T-helper 1 cell treated with Interleukin-12 subunit alpha and Interleukin-12 subunit beta and Interleukin-4 antibody, amounts not matched to agents 30 μg/mL and 1 μg/mL, for 36 hours (primary cell): ENCODE data around the gene OVCH2.
"Not testable (repeated sequence)": the region's sequence is repeated elsewhere in the genome, so short reads cannot be mapped to it uniquely, and the experiment has no call there.

ENCODE experiments used
- H3K27ac Mint-ChIP-seq: one replicate; pipeline ENCODE4 v1.8.0; 2021; ENCODE audit warnings: mild to moderate bottlenecking, mixed read lengths
- H3K27me3 Mint-ChIP-seq: one replicate; pipeline ENCODE4 v1.8.0; 2021; ENCODE audit warnings: low read depth, mixed read lengths
- H3K36me3 Mint-ChIP-seq: one replicate; pipeline ENCODE4 v1.8.0; 2021; ENCODE audit warnings: low read depth, mixed read lengths
- H3K4me1 Mint-ChIP-seq: one replicate; pipeline ENCODE4 v1.8.0; 2021; ENCODE audit warnings: low read depth, mixed read lengths
- H3K4me3 Mint-ChIP-seq: one replicate; pipeline ENCODE4 v1.8.0; 2021; ENCODE audit warnings: mild to moderate bottlenecking, moderate library complexity, mixed read lengths
- H3K9me3 Mint-ChIP-seq: one replicate; pipeline ENCODE4 v1.8.0; 2021; ENCODE audit warnings: mixed read lengths

Gene OVCH2

GRCh38 chr11:7706377-7706776 is at the start of gene OVCH2:
Gene OVCH2 (minus strand): TSS chr11:7706477. CDS start chr11:7706394, 83 bp downstream.
- no peaks in the 10 kb centered on the region for H3K9me3 Mint-ChIP-seq
- no peak within 1 kb of the TSS for H3K4me3 Mint-ChIP-seq
- H3K27ac Mint-ChIP-seq, result no peak within 1 kb of the TSS
- H3K27me3 Mint-ChIP-seq, result peaks cover 10% of the 10 kb centered on the region
- H3K4me1 Mint-ChIP-seq, result no peaks in the 10 kb centered on the region
- no peaks in the 10 kb centered on the region for H3K36me3 Mint-ChIP-seq

- Mint-ChIP-seq H3K9me3 (no peaks in the 10 kb centered on the region), H3K4me3 (no peak overlapping the region), H3K27ac (no peak overlapping the region), H3K27me3 (no peaks in the 10 kb centered on the region), H3K4me1 (no peaks in the 10 kb centered on the region), H3K36me3 (no peaks in the 10 kb centered on the region)
Measured at GRCh38 chr11:7749456-7749855, 43.2 kb upstream of the OVCH2 start.

GRCh38 chr11:7734767-7735166 is 28.5 kb upstream of the OVCH2 start:
- not testable (repeated sequence) for H3K27ac Mint-ChIP-seq, H3K36me3 Mint-ChIP-seq, H3K4me1 Mint-ChIP-seq, H3K27me3 Mint-ChIP-seq, H3K4me3 Mint-ChIP-seq, H3K9me3 Mint-ChIP-seq

- Mint-ChIP-seq H3K4me1 (no peaks in the 10 kb centered on the region), H3K36me3 (no peaks in the 10 kb centered on the region), H3K4me3 (no peak overlapping the region), H3K9me3 (no peaks in the 10 kb centered on the region), H3K27me3 (no peaks in the 10 kb centered on the region), H3K27ac (no peak overlapping the region)
Measured at GRCh38 chr11:7714786-7715185, 8.5 kb upstream of the OVCH2 start.

GRCh38 chr11:7703740-7704139 is 2.5 kb downstream of the OVCH2 start:
- Mint-ChIP-seq H3K4me1 (no peaks in the 10 kb centered on the region), H3K36me3 (no peaks in the 10 kb centered on the region), H3K27me3 (peaks cover 19% of the 10 kb centered on the region), H3K9me3 (no peaks in the 10 kb centered on the region), H3K4me3 (no peak overlapping the region), H3K27ac (no peak overlapping the region)

GRCh38 chr11:7696424-7696823 is 9.9 kb downstream of the OVCH2 start:
- Mint-ChIP-seq H3K9me3 (no peaks in the 10 kb centered on the region), H3K27me3 (peaks cover 33% of the 10 kb centered on the region), H3K36me3 (no peaks in the 10 kb centered on the region), H3K27ac (no peak overlapping the region), H3K4me1 (no peaks in the 10 kb centered on the region), H3K4me3 (no peak overlapping the region)

- Mint-ChIP-seq H3K36me3 (no peaks in the 10 kb centered on the region), H3K9me3 (no peaks in the 10 kb centered on the region), H3K27me3 (peaks cover 25% of the 10 kb centered on the region), H3K4me1 (no peaks in the 10 kb centered on the region), H3K27ac (no peak overlapping the region), H3K4me3 (no peak overlapping the region)
Measured at GRCh38 chr11:7694235-7694634, 12.0 kb downstream of the OVCH2 start.

GRCh38 chr11:7692426-7692825 is 13.9 kb downstream of the OVCH2 start:
- Mint-ChIP-seq H3K27ac (no peak overlapping the region), H3K9me3 (no peaks in the 10 kb centered on the region), H3K4me1 (no peaks in the 10 kb centered on the region), H3K27me3 (peaks cover 28% of the 10 kb centered on the region), H3K4me3 (no peak overlapping the region), H3K36me3 (no peaks in the 10 kb centered on the region)

- Mint-ChIP-seq H3K4me1 (no peaks in the 10 kb centered on the region), H3K36me3 (no peaks in the 10 kb centered on the region), H3K27me3 (peaks cover 28% of the 10 kb centered on the region), H3K9me3 (no peaks in the 10 kb centered on the region), H3K27ac (no peak overlapping the region), H3K4me3 (no peak overlapping the region)
Measured at GRCh38 chr11:7691759-7692350, 14.4 kb downstream of the OVCH2 start.

GRCh38 chr11:7690648-7691047 is 15.6 kb downstream of the OVCH2 start:
- H3K4me3 Mint-ChIP-seq, result no peak overlapping the region
- no peaks in the 10 kb centered on the region for H3K36me3 Mint-ChIP-seq
- peaks cover 28% of the 10 kb centered on the region for H3K27me3 Mint-ChIP-seq
- no peaks in the 10 kb centered on the region for H3K9me3 Mint-ChIP-seq
- H3K27ac Mint-ChIP-seq, result no peak overlapping the region
- no peaks in the 10 kb centered on the region for H3K4me1 Mint-ChIP-seq

GRCh38 chr11:7689239-7689638 is 17.0 kb downstream of the OVCH2 start:
- no peaks in the 10 kb centered on the region for H3K36me3 Mint-ChIP-seq
- H3K4me1 Mint-ChIP-seq, result no peaks in the 10 kb centered on the region
- H3K9me3 Mint-ChIP-seq, result no peaks in the 10 kb centered on the region
- no peak overlapping the region for H3K27ac Mint-ChIP-seq
- H3K27me3 Mint-ChIP-seq, result peaks cover 27% of the 10 kb centered on the region
- no peak overlapping the region for H3K4me3 Mint-ChIP-seq

GRCh38 chr11:7688238-7688826 is 17.9 kb downstream of the OVCH2 start:
- H3K4me3 Mint-ChIP-seq, result no peak overlapping the region
- no peaks in the 10 kb centered on the region for H3K9me3 Mint-ChIP-seq
- H3K4me1 Mint-ChIP-seq, result no peaks in the 10 kb centered on the region
- no peak overlapping the region for H3K27ac Mint-ChIP-seq
- H3K27me3 Mint-ChIP-seq, result peaks cover 18% of the 10 kb centered on the region
- H3K36me3 Mint-ChIP-seq, result no peaks in the 10 kb centered on the region

- Mint-ChIP-seq H3K4me3 (no peak overlapping the region), H3K27me3 (peaks cover 13% of the 10 kb centered on the region), H3K27ac (no peak overlapping the region), H3K36me3 (no peaks in the 10 kb centered on the region), H3K4me1 (no peaks in the 10 kb centered on the region), H3K9me3 (no peaks in the 10 kb centered on the region)
Measured at GRCh38 chr11:7687386-7687785, 18.9 kb downstream of the OVCH2 start.

- peaks cover 12% of the 10 kb centered on the region for H3K27me3 Mint-ChIP-seq
- H3K27ac Mint-ChIP-seq, result no peak overlapping the region
- H3K4me3 Mint-ChIP-seq, result no peak overlapping the region
- H3K9me3 Mint-ChIP-seq, result no peaks in the 10 kb centered on the region
- H3K36me3 Mint-ChIP-seq, result no peaks in the 10 kb centered on the region
- H3K4me1 Mint-ChIP-seq, result no peaks in the 10 kb centered on the region
Measured at GRCh38 chr11:7686761-7687160, 19.5 kb downstream of the OVCH2 start.

GRCh38 chr11:7683571-7683970 is 22.7 kb downstream of the OVCH2 start:
- Mint-ChIP-seq H3K36me3 (no peaks in the 10 kb centered on the region), H3K27me3 (peaks cover 17% of the 10 kb centered on the region), H3K9me3 (no peaks in the 10 kb centered on the region), H3K4me3 (no peak overlapping the region), H3K4me1 (no peaks in the 10 kb centered on the region), H3K27ac (no peak overlapping the region)

- no peaks in the 10 kb centered on the region for H3K36me3 Mint-ChIP-seq
- H3K9me3 Mint-ChIP-seq, result no peaks in the 10 kb centered on the region
- no peak overlapping the region for H3K4me3 Mint-ChIP-seq
- peaks cover 57% of the 10 kb centered on the region for H3K27me3 Mint-ChIP-seq
- H3K4me1 Mint-ChIP-seq, result peaks cover 4% of the 10 kb centered on the region
- no peak overlapping the region for H3K27ac Mint-ChIP-seq
Measured at GRCh38 chr11:7677796-7678201, 28.5 kb downstream of the OVCH2 start.
